H1 (cell line): ENCODE results near the gene SNX27. TPM values are rescaled to one million over a fixed set of nuclear protein-coding genes. Genes with fewer than 3 reads are reported as not detected.

Experiments used
- BACH1 ChIP-seq: IDR thresholded peaks from 2 replicates; pipeline ENCODE4 v1.6.1; 2012; ENCODE audit warnings: low read length, improper control_type of control experiment
- CEBPB ChIP-seq: IDR thresholded peaks from 2 replicates; pipeline ENCODE4 v1.6.1; 2012; ENCODE audit warnings: low read depth, low read length
- CHD1 ChIP-seq: IDR thresholded peaks from 2 replicates; pipeline ENCODE4 v1.6.1; 2012; ENCODE audit warnings: low read depth, low read length, improper control_type of control experiment
- EP300 ChIP-seq, 2 experiments: IDR thresholded peaks; 1 replicate in 1 of 2; 2 replicates in 1 of 2; pipeline ENCODE4 v1.6.1; 2011 to 2012; ENCODE audit warnings: low read depth in 2 of 2, low read length in 2 of 2, mild to moderate bottlenecking in 2 of 2, borderline replicate concordance in 1 of 2, inconsistent platforms in 1 of 2, moderate library complexity in 1 of 2
- HDAC2 ChIP-seq, 2 experiments: fragments of 300-600 bp in 1 of 2; sonication (generic) in 1 of 2; IDR thresholded peaks; 2 replicates each; pipeline ENCODE4 v1.6.1; 2011 to 2012; ENCODE audit warnings: low read depth in 2 of 2, low read length in 2 of 2, mild to moderate bottlenecking in 2 of 2, moderate library complexity in 2 of 2, borderline replicate concordance in 1 of 2, inconsistent platforms in 1 of 2
- JUND ChIP-seq: IDR thresholded peaks from 2 replicates; pipeline ENCODE4 v1.6.1; 2011; ENCODE audit warnings: mild to moderate bottlenecking, improper control_type of control experiment, low read length
- RFX5 ChIP-seq: IDR thresholded peaks from 2 replicates; pipeline ENCODE4 v1.6.1; 2011; ENCODE audit warnings: low read depth, low read length, improper control_type of control experiment, borderline replicate concordance
- SIN3A ChIP-seq, 2 experiments: IDR thresholded peaks in 1 of 2; conservative IDR thresholded peaks in 1 of 2; 2 replicates each; pipeline ENCODE4 v1.6.1; 2011 to 2012; ENCODE audit warnings: low read length in 2 of 2, improper control_type of control experiment in 1 of 2, low read depth in 1 of 2, mild to moderate bottlenecking in 1 of 2
- SIRT6 ChIP-seq: IDR thresholded peaks from one replicate; pipeline ENCODE4 v1.7.1; 2012; ENCODE audit warnings: low read length, inconsistent platforms
- SP2 ChIP-seq: IDR thresholded peaks from 2 replicates; pipeline ENCODE4 v1.6.1; 2012; ENCODE audit warnings: mild to moderate bottlenecking, low read length, inconsistent platforms
- YY1 ChIP-seq: IDR thresholded peaks from 2 replicates; pipeline ENCODE4 v1.6.1; 2011; ENCODE audit warnings: low read depth, mild to moderate bottlenecking, low read length
- polyA plus RNA-seq, 7 experiments: library from polyadenylated mRNA; depleted of rRNA in 3 of 7; stranded (reverse) in 5 of 7; unstranded in 2 of 7; fragments of >200 nt in 5 of 7; fragments of 200-250 nt in 2 of 7; gene quantifications; 1 replicate in 5 of 7; 2 replicates in 1 of 7; 4 replicates in 1 of 7; pipeline versions ENCODE4 v1.2.1 to v1.2.3, GENCODE V29; 2011 to 2013; ENCODE audit warnings: missing spikeins in 2 of 7, mixed read lengths in 2 of 7
- total RNA-seq: library from RNA; stranded (reverse); fragmentation: NEBNext Ultra II Directional; extraction: Animal tissue kit (Norgen Biotek cat#: 25700); gene quantifications from 2 replicates; pipeline ENCODE4 v1.2.1, GENCODE V29; 2021
- TF ChIP-seq, protein P1 (sequence below): fragments of 300-600 bp; sonication (generic); IDR thresholded peaks from 2 replicates; pipeline ENCODE4 v1.7.1; 2012; ENCODE audit warnings: low read length, moderate library complexity, mild to moderate bottlenecking, inconsistent platforms; ENCODE audit not compliant: insufficient replicate concordance

SNX27 gene
- total and polyA plus RNA-seq, 2 of the 8 experiments (the other 6 are each of a cell fraction or from before 2014, with no cell fraction given): 23.4 to 65.4 TPM

DNA sequence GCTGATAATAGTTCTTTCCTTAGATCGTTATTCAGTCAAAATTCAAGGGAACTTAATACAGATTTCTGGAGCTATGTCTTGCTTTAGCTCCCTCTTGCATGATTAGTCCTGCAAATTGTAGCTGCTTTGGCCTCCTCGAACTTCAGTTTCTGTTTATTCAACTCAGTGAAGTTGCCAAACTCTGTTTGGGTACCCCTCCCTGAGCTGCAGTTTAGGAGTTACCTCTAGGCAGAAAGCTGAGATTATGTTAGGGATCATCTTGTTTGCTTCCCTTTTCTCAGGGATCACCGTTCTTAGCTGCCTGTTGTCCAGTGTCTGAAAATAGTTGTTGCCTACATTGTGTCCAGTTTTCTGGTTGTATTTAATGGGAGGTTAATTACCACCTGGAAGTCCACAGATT lies 43.5 kb downstream of the SNX27 start (continued):
- TF ChIP-seq, protein P1, sequence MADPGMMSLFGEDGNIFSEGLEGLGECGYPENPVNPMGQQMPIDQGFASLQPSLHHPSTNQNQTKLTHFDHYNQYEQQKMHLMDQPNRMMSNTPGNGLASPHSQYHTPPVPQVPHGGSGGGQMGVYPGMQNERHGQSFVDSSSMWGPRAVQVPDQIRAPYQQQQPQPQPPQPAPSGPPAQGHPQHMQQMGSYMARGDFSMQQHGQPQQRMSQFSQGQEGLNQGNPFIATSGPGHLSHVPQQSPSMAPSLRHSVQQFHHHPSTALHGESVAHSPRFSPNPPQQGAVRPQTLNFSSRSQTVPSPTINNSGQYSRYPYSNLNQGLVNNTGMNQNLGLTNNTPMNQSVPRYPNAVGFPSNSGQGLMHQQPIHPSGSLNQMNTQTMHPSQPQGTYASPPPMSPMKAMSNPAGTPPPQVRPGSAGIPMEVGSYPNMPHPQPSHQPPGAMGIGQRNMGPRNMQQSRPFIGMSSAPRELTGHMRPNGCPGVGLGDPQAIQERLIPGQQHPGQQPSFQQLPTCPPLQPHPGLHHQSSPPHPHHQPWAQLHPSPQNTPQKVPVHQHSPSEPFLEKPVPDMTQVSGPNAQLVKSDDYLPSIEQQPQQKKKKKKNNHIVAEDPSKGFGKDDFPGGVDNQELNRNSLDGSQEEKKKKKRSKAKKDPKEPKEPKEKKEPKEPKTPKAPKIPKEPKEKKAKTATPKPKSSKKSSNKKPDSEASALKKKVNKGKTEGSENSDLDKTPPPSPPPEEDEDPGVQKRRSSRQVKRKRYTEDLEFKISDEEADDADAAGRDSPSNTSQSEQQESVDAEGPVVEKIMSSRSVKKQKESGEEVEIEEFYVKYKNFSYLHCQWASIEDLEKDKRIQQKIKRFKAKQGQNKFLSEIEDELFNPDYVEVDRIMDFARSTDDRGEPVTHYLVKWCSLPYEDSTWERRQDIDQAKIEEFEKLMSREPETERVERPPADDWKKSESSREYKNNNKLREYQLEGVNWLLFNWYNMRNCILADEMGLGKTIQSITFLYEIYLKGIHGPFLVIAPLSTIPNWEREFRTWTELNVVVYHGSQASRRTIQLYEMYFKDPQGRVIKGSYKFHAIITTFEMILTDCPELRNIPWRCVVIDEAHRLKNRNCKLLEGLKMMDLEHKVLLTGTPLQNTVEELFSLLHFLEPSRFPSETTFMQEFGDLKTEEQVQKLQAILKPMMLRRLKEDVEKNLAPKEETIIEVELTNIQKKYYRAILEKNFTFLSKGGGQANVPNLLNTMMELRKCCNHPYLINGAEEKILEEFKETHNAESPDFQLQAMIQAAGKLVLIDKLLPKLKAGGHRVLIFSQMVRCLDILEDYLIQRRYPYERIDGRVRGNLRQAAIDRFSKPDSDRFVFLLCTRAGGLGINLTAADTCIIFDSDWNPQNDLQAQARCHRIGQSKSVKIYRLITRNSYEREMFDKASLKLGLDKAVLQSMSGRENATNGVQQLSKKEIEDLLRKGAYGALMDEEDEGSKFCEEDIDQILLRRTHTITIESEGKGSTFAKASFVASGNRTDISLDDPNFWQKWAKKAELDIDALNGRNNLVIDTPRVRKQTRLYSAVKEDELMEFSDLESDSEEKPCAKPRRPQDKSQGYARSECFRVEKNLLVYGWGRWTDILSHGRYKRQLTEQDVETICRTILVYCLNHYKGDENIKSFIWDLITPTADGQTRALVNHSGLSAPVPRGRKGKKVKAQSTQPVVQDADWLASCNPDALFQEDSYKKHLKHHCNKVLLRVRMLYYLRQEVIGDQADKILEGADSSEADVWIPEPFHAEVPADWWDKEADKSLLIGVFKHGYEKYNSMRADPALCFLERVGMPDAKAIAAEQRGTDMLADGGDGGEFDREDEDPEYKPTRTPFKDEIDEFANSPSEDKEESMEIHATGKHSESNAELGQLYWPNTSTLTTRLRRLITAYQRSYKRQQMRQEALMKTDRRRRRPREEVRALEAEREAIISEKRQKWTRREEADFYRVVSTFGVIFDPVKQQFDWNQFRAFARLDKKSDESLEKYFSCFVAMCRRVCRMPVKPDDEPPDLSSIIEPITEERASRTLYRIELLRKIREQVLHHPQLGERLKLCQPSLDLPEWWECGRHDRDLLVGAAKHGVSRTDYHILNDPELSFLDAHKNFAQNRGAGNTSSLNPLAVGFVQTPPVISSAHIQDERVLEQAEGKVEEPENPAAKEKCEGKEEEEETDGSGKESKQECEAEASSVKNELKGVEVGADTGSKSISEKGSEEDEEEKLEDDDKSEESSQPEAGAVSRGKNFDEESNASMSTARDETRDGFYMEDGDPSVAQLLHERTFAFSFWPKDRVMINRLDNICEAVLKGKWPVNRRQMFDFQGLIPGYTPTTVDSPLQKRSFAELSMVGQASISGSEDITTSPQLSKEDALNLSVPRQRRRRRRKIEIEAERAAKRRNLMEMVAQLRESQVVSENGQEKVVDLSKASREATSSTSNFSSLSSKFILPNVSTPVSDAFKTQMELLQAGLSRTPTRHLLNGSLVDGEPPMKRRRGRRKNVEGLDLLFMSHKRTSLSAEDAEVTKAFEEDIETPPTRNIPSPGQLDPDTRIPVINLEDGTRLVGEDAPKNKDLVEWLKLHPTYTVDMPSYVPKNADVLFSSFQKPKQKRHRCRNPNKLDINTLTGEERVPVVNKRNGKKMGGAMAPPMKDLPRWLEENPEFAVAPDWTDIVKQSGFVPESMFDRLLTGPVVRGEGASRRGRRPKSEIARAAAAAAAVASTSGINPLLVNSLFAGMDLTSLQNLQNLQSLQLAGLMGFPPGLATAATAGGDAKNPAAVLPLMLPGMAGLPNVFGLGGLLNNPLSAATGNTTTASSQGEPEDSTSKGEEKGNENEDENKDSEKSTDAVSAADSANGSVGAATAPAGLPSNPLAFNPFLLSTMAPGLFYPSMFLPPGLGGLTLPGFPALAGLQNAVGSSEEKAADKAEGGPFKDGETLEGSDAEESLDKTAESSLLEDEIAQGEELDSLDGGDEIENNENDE: no peak
- TF ChIP-seq SIRT6: no peak
- TF ChIP-seq SP2: no peak
- no peak for TF ChIP-seq EP300 (IDR thresholded peaks at IDR 0.05; ENCODE audit: borderline replicate concordance in 1 of 2, low read depth in 2 of 2, low read length in 2 of 2)
- TF ChIP-seq YY1: no peak
- TF ChIP-seq CEBPB: no peak
- TF ChIP-seq HDAC2 (IDR thresholded peaks at IDR 0.05; ENCODE audit: borderline replicate concordance in 1 of 2, low read depth in 2 of 2, low read length in 2 of 2): no peak
- TF ChIP-seq SIN3A (conservative IDR thresholded peaks at IDR 0.05 in 1 of 2, IDR thresholded peaks at IDR 0.05 in 1 of 2; ENCODE audit: low read depth in 1 of 2, low read length in 2 of 2): no peak
- no peak for TF ChIP-seq RFX5
- TF ChIP-seq BACH1: no peak
- no peak for TF ChIP-seq CHD1
- no peak for TF ChIP-seq JUND
